NB4 (cell line): ENCODE data around the gene UNC45B.

Experiments used
- POLR2A ChIP-seq: IDR thresholded peaks from 2 replicates; pipeline ENCODE4 v1.6.1; 2011; ENCODE audit warnings: mild to moderate bottlenecking; ENCODE audit not compliant: insufficient read length; ENCODE audit errors: extremely low read depth
- TF ChIP-seq, protein P1 (sequence below): IDR thresholded peaks from one replicate; pipeline ENCODE4 v1.5.1; 2012; ENCODE audit warnings: low read depth, low read length

- TF ChIP-seq, protein P1, sequence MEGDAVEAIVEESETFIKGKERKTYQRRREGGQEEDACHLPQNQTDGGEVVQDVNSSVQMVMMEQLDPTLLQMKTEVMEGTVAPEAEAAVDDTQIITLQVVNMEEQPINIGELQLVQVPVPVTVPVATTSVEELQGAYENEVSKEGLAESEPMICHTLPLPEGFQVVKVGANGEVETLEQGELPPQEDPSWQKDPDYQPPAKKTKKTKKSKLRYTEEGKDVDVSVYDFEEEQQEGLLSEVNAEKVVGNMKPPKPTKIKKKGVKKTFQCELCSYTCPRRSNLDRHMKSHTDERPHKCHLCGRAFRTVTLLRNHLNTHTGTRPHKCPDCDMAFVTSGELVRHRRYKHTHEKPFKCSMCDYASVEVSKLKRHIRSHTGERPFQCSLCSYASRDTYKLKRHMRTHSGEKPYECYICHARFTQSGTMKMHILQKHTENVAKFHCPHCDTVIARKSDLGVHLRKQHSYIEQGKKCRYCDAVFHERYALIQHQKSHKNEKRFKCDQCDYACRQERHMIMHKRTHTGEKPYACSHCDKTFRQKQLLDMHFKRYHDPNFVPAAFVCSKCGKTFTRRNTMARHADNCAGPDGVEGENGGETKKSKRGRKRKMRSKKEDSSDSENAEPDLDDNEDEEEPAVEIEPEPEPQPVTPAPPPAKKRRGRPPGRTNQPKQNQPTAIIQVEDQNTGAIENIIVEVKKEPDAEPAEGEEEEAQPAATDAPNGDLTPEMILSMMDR = no peak
- no peak for TF ChIP-seq POLR2A
Measured at GRCh38 chr17:35176897-35177296, 29.3 kb downstream of the UNC45B start.
